Natural killer cell (primary cell): ENCODE measurements around the gene CSAD. TPM values are rescaled to one million over a fixed set of nuclear protein-coding genes. Genes with fewer than 3 reads are reported as not detected.

ENCODE experiments used
- ATAC-seq, 3 donors: fragments of 150-1000 bp in 2 of 3; fragments of 200-7000 bp in 1 of 3; cut with Tn5 transposase; 1 replicate in 1 of 3; 2 replicates in 2 of 3; pipeline ENCODE4 v1.10.0; 2021; ENCODE audit warnings: mild to moderate bottlenecking in 2 of 3, moderate library complexity in 2 of 3
- DNase-seq, 2 donors: peaks; one replicate each; pipeline versions ENCODE4 v3.0.0 to v3.0.0-alpha.2; 2013 to 2021; ENCODE audit warnings: mixed read lengths in 1 of 2
- H3K27ac ChIP-seq: one replicate; pipeline ENCODE4 v1.5.1; 2013; ENCODE audit warnings: mild to moderate bottlenecking, low read length
- H3K27me3 ChIP-seq: one replicate; pipeline ENCODE4 v1.6.1; 2013; ENCODE audit warnings: low read length; ENCODE audit not compliant: control insufficient read depth, insufficient read depth
- H3K36me3 ChIP-seq: one replicate; pipeline ENCODE4 v1.6.1; 2013; ENCODE audit warnings: low read length; ENCODE audit not compliant: control insufficient read depth, insufficient read depth
- H3K4me1 ChIP-seq: one replicate; pipeline ENCODE4 v1.6.1; 2013; ENCODE audit warnings: low read length; ENCODE audit not compliant: control insufficient read depth, insufficient read depth
- H3K4me3 ChIP-seq: one replicate; pipeline ENCODE4 v1.5.1; 2013; ENCODE audit warnings: low read length
- H3K9me3 ChIP-seq: one replicate; pipeline ENCODE4 v1.6.1; 2013; ENCODE audit warnings: low read length; ENCODE audit not compliant: control insufficient read depth, insufficient read depth
- H3K27ac Mint-ChIP-seq, 2 donors: one replicate each; pipeline ENCODE4 v1.8.0; 2022; ENCODE audit warnings: mild to moderate bottlenecking in 2 of 2, mixed read lengths in 2 of 2, moderate library complexity in 1 of 2
- H3K27me3 Mint-ChIP-seq, 2 donors: one replicate each; pipeline ENCODE4 v1.8.0; 2022; ENCODE audit warnings: low read depth in 2 of 2, mixed read lengths in 2 of 2
- H3K36me3 Mint-ChIP-seq: one replicate; pipeline ENCODE4 v1.8.0; 2022; ENCODE audit warnings: mixed read lengths
- H3K4me1 Mint-ChIP-seq, 2 donors: one replicate each; pipeline ENCODE4 v1.8.0; 2022; ENCODE audit warnings: mixed read lengths in 2 of 2
- H3K4me3 Mint-ChIP-seq: one replicate; pipeline ENCODE4 v1.8.0; 2022; ENCODE audit warnings: mild to moderate bottlenecking, moderate library complexity, mixed read lengths
- H3K9me3 Mint-ChIP-seq, 2 donors: one replicate each; pipeline ENCODE4 v1.8.0; 2022; ENCODE audit warnings: mixed read lengths in 2 of 2
- WGBS: methylation state at CpG from one replicate; pipeline ENCODE4 v1.1.7; 2013; ENCODE audit warnings: missing lambda C conversion rate; ENCODE audit not compliant: insufficient coverage; 5-methylcytosine and 5-hydroxymethylcytosine counted together
- intact Hi-C: fragments of 100-400 bp; cut with micrococcal nuclease; formaldehyde crosslinking; loops from one replicate; pipeline ENCODE4 v1.14.2; 2022
- total RNA-seq, 4 donors: library from RNA; stranded (reverse); fragments of 120-200 nt in 1 of 4; gene quantifications; one replicate each; pipeline versions ENCODE4 v1.2.3 to v1.2.4, GENCODE V29; 2013 to 2022
- TF ChIP-seq, protein P1 (sequence below): fragments of 200-600 bp; IDR thresholded peaks from one replicate; pipeline ENCODE4 v1.8.0; 2022; ENCODE audit warnings: antibody characterized with exemption

Gene CSAD
- total RNA-seq, 3 donors from 2014 or later (not counting 1 experiment from before 2014, with no cell fraction given), result 50.8 to 54.4 (median 53.0) TPM

DNA sequence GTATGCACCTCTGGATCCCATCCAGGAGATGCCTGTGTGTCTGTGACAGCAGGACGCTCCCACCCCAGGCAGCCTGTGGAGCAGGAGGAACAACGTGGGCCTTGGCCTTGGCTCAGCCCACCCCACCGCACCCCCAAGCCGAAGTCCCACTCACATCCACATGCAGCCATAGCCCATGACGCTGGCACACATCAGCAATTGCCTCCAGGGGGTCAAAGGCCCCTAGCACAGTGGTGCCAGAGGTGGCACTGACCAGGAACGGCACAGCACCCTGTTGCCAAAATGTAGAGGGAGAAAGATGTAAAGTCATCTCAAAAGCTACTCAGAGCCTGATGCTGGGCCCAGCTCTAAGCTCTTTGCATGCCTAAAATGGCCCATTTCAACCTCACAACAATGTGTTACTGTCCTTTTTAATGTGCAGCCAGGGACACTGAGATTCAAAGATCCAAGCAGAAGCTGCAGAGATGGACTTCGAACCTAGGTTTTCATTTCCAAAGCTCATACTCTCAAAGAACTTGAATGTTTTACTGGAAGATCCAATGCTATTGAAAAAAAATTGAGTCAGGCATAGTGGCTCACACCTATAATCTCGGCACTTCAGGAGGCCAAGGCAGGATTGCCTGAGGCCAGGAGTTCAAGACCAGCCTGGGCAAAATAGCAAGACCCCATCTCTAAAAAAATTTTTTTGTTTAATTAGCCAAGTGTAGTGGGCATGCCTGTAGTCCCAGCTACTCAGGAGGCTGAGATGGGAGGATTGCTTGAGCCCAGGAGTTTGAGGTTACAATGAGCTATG, 19.4 kb downstream of the CSAD start:
- Mint-ChIP-seq H3K4me1 (peaks cover 9% of the 10 kb centered on the region in 2 donors), H3K27ac (no peak overlapping the region), H3K36me3 (no peaks in the 10 kb centered on the region), H3K9me3 (no peaks in the 10 kb centered on the region), H3K4me3 (no peak overlapping the region), H3K27me3 (no peaks in the 10 kb centered on the region)
- Histone ChIP-seq H3K27ac (no peak overlapping the region), H3K4me3 (no peak overlapping the region), H3K9me3 (no peaks in the 10 kb centered on the region), H3K27me3 (no peaks in the 10 kb centered on the region), H3K36me3 (no peaks in the 10 kb centered on the region), H3K4me1 (peaks cover 8% of the 10 kb centered on the region)
- DNase-seq, result no peak
- intact Hi-C loops, result no loop called here
- TF ChIP-seq, protein P1, sequence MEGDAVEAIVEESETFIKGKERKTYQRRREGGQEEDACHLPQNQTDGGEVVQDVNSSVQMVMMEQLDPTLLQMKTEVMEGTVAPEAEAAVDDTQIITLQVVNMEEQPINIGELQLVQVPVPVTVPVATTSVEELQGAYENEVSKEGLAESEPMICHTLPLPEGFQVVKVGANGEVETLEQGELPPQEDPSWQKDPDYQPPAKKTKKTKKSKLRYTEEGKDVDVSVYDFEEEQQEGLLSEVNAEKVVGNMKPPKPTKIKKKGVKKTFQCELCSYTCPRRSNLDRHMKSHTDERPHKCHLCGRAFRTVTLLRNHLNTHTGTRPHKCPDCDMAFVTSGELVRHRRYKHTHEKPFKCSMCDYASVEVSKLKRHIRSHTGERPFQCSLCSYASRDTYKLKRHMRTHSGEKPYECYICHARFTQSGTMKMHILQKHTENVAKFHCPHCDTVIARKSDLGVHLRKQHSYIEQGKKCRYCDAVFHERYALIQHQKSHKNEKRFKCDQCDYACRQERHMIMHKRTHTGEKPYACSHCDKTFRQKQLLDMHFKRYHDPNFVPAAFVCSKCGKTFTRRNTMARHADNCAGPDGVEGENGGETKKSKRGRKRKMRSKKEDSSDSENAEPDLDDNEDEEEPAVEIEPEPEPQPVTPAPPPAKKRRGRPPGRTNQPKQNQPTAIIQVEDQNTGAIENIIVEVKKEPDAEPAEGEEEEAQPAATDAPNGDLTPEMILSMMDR, result no peak
- 96% methylated on average over 8 of the region's 8 CpGs for WGBS
- ATAC-seq, result no peak

DNA sequence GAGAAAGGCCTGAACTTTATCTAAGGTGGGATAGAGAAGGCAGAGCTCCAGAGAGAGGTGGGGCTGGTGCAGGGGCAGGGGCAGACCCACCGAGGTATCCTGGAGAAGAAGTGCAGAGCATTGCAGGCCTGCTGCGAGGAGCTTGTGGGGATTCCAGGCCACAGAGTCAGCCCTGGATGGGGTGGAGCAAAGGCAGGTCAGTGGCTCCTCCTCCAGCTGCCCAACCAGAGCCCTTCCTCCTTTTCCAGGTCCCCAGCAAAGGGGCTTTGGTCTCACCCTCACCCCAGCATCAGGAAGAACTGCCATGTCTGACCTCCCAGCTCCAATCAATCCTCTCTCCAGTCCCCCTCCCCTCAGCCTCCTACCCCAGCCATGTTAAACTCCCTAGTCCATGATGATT, 20.1 kb downstream of the CSAD start:
- ATAC-seq (no peak), DNase-seq (no peak)
- no peaks in the 10 kb centered on the region for H3K27me3 Mint-ChIP-seq
- H3K4me3 Mint-ChIP-seq, result no peak overlapping the region
- Histone ChIP-seq H3K27ac (no peak overlapping the region), H3K27me3 (no peaks in the 10 kb centered on the region), H3K4me3 (no peak overlapping the region), H3K36me3 (no peaks in the 10 kb centered on the region), H3K4me1 (peaks cover 8% of the 10 kb centered on the region), H3K9me3 (no peaks in the 10 kb centered on the region)
- H3K9me3 Mint-ChIP-seq, result no peaks in the 10 kb centered on the region
- intact Hi-C loops, result no loop called here
- 93% methylated on average over 2 of the region's 2 CpGs for WGBS
- no peak overlapping the region for H3K27ac Mint-ChIP-seq
- TF ChIP-seq, protein P1, result no peak
- no peaks in the 10 kb centered on the region for H3K36me3 Mint-ChIP-seq
- peaks cover 9% of the 10 kb centered on the region in 2 donors for H3K4me1 Mint-ChIP-seq

DNA sequence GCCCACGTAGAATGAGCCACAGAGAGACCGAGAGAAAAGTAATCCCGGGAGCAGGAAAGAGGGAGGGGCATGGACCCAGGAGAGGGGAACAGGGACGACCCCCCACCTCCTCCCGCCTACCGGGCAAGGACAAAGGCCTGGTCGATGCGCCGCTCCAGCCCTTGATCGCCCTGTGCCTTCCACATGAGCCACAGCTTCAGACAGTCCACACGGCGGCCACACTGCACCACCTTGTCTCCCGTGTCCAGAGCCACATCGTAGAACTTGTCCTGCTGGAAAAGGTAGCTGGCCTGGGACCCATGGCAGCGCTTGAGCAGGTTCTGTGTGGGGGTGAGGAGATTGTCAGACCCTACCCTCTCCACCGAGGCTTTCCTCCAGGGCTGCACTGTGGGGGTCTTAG, 20.7 kb downstream of the CSAD start:
- intact Hi-C loops, result loop anchor here (1.0 to 5.0 kb wide), 6 partner anchors 30 to 185 kb away; partner anchors contain the start of genes AAAS and ITGB7
- no peak overlapping the region for H3K27ac Mint-ChIP-seq
- Histone ChIP-seq H3K27ac (no peak overlapping the region), H3K9me3 (no peaks in the 10 kb centered on the region), H3K36me3 (no peaks in the 10 kb centered on the region), H3K27me3 (no peaks in the 10 kb centered on the region), H3K4me1 (peaks cover 8% of the 10 kb centered on the region), H3K4me3 (no peak overlapping the region)
- H3K27me3 Mint-ChIP-seq, result no peaks in the 10 kb centered on the region
- no peak overlapping the region for H3K4me3 Mint-ChIP-seq
- ATAC-seq, result no peak
- WGBS, result 90% methylated on average over 16 of the region's 16 CpGs
- DNase-seq, result no peak
- TF ChIP-seq, protein P1, result no peak
- H3K9me3 Mint-ChIP-seq, result no peaks in the 10 kb centered on the region
- no peaks in the 10 kb centered on the region for H3K36me3 Mint-ChIP-seq
- H3K4me1 Mint-ChIP-seq, result peaks cover 9% of the 10 kb centered on the region in 2 donors
